Erythroblast (primary cell): ENCODE data around the gene CCR6.

Experiments
- GATA1 ChIP-seq: IDR thresholded peaks from 2 replicates; pipeline ENCODE4 v1.6.1; 2011; ENCODE audit warnings: low read depth, mild to moderate bottlenecking, control low read depth, low read length, moderate library complexity
- POLR2A ChIP-seq: IDR thresholded peaks from 2 replicates; pipeline ENCODE4 v1.6.1; 2011; ENCODE audit warnings: mild to moderate bottlenecking, low read length

DNA sequence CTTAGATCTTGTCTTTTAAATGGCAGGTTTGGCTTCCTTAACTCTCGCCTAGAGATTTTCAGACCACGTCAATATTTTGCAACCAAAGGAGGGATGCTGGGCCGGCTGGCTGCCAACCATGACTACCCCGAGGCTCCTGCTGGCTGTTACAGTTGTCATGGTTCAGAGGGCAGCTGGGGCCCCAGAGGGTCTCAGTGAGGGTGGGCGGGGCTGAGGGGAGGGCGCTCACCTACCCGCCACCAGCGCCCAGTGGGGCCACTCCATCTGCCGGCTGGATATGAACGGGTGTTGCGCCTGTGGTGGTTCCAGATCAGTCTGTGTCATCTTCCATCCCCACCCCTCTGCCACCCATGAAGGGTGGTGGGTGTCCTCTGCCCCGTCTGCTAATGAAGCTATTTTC, 22.6 kb downstream of the CCR6 start:
- no peak for TF ChIP-seq POLR2A
- TF ChIP-seq GATA1 = no peak
